H1 (cell line): Measurements from ENCODE around the gene IL26. TPM values are rescaled to one million over a fixed set of nuclear protein-coding genes. Genes with fewer than 3 reads are reported as not detected.

ENCODE experiments used
- CTCF ChIA-PET: fragments of 300-600 bp; sonication (Branson Sonifier 250); formaldehyde crosslinking; loops from one replicate; lab custom pipeline; 2021; ENCODE audit not compliant: partially characterized antibody; lab: Charles Lee
- POLR2A ChIA-PET: fragments of 300-600 bp; sonication (Branson Sonifier 250); formaldehyde crosslinking; loops from one replicate; lab custom pipeline; 2021; ENCODE audit warnings: inconsistent platforms; ENCODE audit not compliant: partially characterized antibody; lab: Charles Lee
- DNase-seq, 2 experiments: peaks; one replicate each; pipeline versions ENCODE4 v3.0.0 to v3.0.0-alpha.2; 2010 to 2022; ENCODE audit warnings: low spot score in 2 of 2, low read depth in 1 of 2, mixed read lengths in 1 of 2
- FAIRE-seq: peaks from 2 replicates; lab custom pipeline; 2011; peaks lifted over from hg19 to GRCh38; lab: Jason Lieb, UNC
- H2AFZ ChIP-seq: 2 replicates; pipeline ENCODE4 v1.8.1; 2012; ENCODE audit warnings: low read length, inconsistent platforms
- H2AK5ac ChIP-seq: 2 replicates; pipeline ENCODE4 v1.6.1; 2013; ENCODE audit warnings: low read depth, low read length
- H2BK120ac ChIP-seq: replicated peaks from 2 replicates; pipeline ENCODE3; 2013; ENCODE audit warnings: low read depth, low read length, inconsistent platforms
- H2BK12ac ChIP-seq: 2 replicates; pipeline ENCODE4 v1.6.1; 2013; ENCODE audit warnings: low read depth, low read length
- H2BK15ac ChIP-seq: 2 replicates; pipeline ENCODE4 v1.6.1; 2013; ENCODE audit warnings: low read length
- H2BK20ac ChIP-seq: 2 replicates; pipeline ENCODE4 v1.6.1; 2013; ENCODE audit warnings: low read length
- H2BK5ac ChIP-seq: 2 replicates; pipeline ENCODE4 v1.6.1; 2013; ENCODE audit warnings: low read depth, low read length
- H3K14ac ChIP-seq: 2 replicates; pipeline ENCODE4 v1.6.1; 2013; ENCODE audit warnings: inconsistent platforms; ENCODE audit not compliant: insufficient read length
- H3K18ac ChIP-seq: 2 replicates; pipeline ENCODE4 v1.6.1; 2013; ENCODE audit warnings: low read length; ENCODE audit errors: extremely low read depth
- H3K23ac ChIP-seq: 2 replicates; pipeline ENCODE4 v1.6.1; 2013; ENCODE audit warnings: inconsistent platforms; ENCODE audit not compliant: insufficient read length
- H3K23me2 ChIP-seq: 2 replicates; pipeline ENCODE4 v1.6.1; 2013; ENCODE audit warnings: low read depth, low read length
- H3K27ac ChIP-seq: 2 replicates; pipeline ENCODE4 v1.6.1; 2011; ENCODE audit warnings: low read depth, low read length, inconsistent platforms
- H3K27me3 ChIP-seq, 4 experiments: replicated peaks in 1 of 4; 1 replicate in 1 of 4; 2 replicates in 3 of 4; pipeline versions ENCODE4 v1.6.1 to v1.8.1; 2011 to 2013; ENCODE audit warnings: low read length in 3 of 4, mild to moderate bottlenecking in 3 of 4, inconsistent platforms in 2 of 4, mixed read lengths in 2 of 4, moderate library complexity in 1 of 4; ENCODE audit not compliant: control insufficient read depth in 3 of 4, insufficient read depth in 3 of 4; ENCODE audit errors: extremely low read depth in 1 of 4
- H3K36me3 ChIP-seq, 4 experiments: 2 replicates each; pipeline versions ENCODE4 v1.6.1 to v1.8.1; 2011 to 2013; ENCODE audit warnings: mild to moderate bottlenecking in 4 of 4, low read length in 3 of 4, moderate library complexity in 2 of 4, control low read depth in 1 of 4, inconsistent platforms in 1 of 4; ENCODE audit not compliant: insufficient read depth in 4 of 4, control insufficient read depth in 2 of 4
- H3K4ac ChIP-seq: replicated peaks from 2 replicates; pipeline ENCODE3; 2013; ENCODE audit warnings: low read length, low read depth, mixed read lengths, inconsistent platforms; ENCODE audit not compliant: insufficient read length
- H3K4me1 ChIP-seq, 4 experiments: replicated peaks in 1 of 4; 1 replicate in 1 of 4; 2 replicates in 3 of 4; pipeline versions ENCODE4 v1.6.1 to v1.8.1; 2011 to 2013; ENCODE audit warnings: low read length in 3 of 4, inconsistent platforms in 2 of 4, mixed read lengths in 1 of 4; ENCODE audit not compliant: insufficient read depth in 4 of 4, control insufficient read depth in 3 of 4
- H3K4me2 ChIP-seq, 2 experiments: 2 replicates each; pipeline versions ENCODE4 v1.6.1 to v1.8.1; 2011 to 2013; ENCODE audit warnings: low read depth in 2 of 2, low read length in 2 of 2, control low read depth in 1 of 2, inconsistent platforms in 1 of 2, mild to moderate bottlenecking in 1 of 2; ENCODE audit not compliant: insufficient read depth in 1 of 2
- H3K4me3 ChIP-seq, 4 experiments: fragments of 200-600, 300-600 bp in 1 of 4; sonication (generic), shearing (Covaris generic), sonication (Bioruptor Twin) in 1 of 4; 2 replicates each; pipeline versions ENCODE4 v1.5.1 to v1.8.1; 2011 to 2016; ENCODE audit warnings: low read length in 4 of 4, low read depth in 3 of 4, control low read depth in 2 of 4, inconsistent platforms in 2 of 4, mild to moderate bottlenecking in 2 of 4, mixed read lengths in 1 of 4, moderate library complexity in 1 of 4; ENCODE audit not compliant: insufficient read depth in 2 of 4; ENCODE audit errors: extremely low read depth in 1 of 4
- H3K56ac ChIP-seq: replicated peaks from 2 replicates; pipeline ENCODE3; 2013; ENCODE audit warnings: low read depth, mild to moderate bottlenecking, mixed read lengths, low read length, inconsistent platforms; ENCODE audit not compliant: insufficient read length
- H3K79me1 ChIP-seq: 2 replicates; pipeline ENCODE4 v1.6.1; 2013; ENCODE audit warnings: low read depth, low read length, control low read depth
- H3K79me2 ChIP-seq, 2 experiments: 2 replicates each; pipeline versions ENCODE4 v1.6.1 to v1.8.1; 2012 to 2013; ENCODE audit warnings: low read length in 2 of 2, mild to moderate bottlenecking in 2 of 2, inconsistent platforms in 1 of 2; ENCODE audit not compliant: insufficient read depth in 2 of 2, control insufficient read depth in 1 of 2
- H3K9ac ChIP-seq, 4 experiments: replicated peaks in 1 of 4; 1 replicate in 1 of 4; 2 replicates in 3 of 4; pipeline versions ENCODE4 v1.6.1 to v1.8.1; 2011 to 2013; ENCODE audit warnings: low read depth in 3 of 4, low read length in 3 of 4, control low read depth in 2 of 4, mild to moderate bottlenecking in 2 of 4, moderate library complexity in 2 of 4, inconsistent platforms in 1 of 4; ENCODE audit errors: extremely low read depth in 1 of 4
- H3K9me3 ChIP-seq, 2 experiments: 2 replicates each; pipeline versions ENCODE4 v1.6.1 to v1.8.1; 2012 to 2013; ENCODE audit warnings: mild to moderate bottlenecking in 2 of 2, moderate library complexity in 2 of 2, control low read depth in 1 of 2, inconsistent platforms in 1 of 2, low read depth in 1 of 2, low read length in 1 of 2, mixed read lengths in 1 of 2; ENCODE audit not compliant: insufficient read depth in 2 of 2
- H4K20me1 ChIP-seq, 2 experiments: replicated peaks in 1 of 2; 2 replicates each; pipeline versions ENCODE3 to v1.8.1; 2011 to 2013; ENCODE audit warnings: inconsistent platforms in 2 of 2, low read length in 2 of 2, mild to moderate bottlenecking in 1 of 2; ENCODE audit not compliant: insufficient read depth in 2 of 2, control insufficient read depth in 1 of 2
- H4K5ac ChIP-seq: 2 replicates; pipeline ENCODE4 v1.6.1; 2013; ENCODE audit warnings: low read length, low read depth, mixed read lengths, inconsistent platforms; ENCODE audit not compliant: insufficient read length
- H4K8ac ChIP-seq: 2 replicates; pipeline ENCODE4 v1.8.0; 2013; ENCODE audit warnings: mild to moderate bottlenecking, moderate library complexity, low read length, inconsistent platforms; ENCODE audit not compliant: insufficient read depth; ENCODE audit errors: extremely low read depth
- H4K91ac ChIP-seq: replicated peaks from 2 replicates; pipeline ENCODE3; 2013; ENCODE audit warnings: low read length, mixed read lengths, inconsistent platforms; ENCODE audit not compliant: insufficient read length
- CBX5 ChIP-seq: fragments of 300-800, 300-1000 bp; sonication (generic); IDR thresholded peaks from 2 replicates; pipeline ENCODE4 v1.7.1; 2016; ENCODE audit warnings: antibody characterized with exemption, low read length, low read depth
- WGBS, 2 experiments: shearing (Covaris generic) in 1 of 2; methylation state at CpG; one replicate each; pipeline versions ENCODE4 v1.1.6 to v1.1.7; 2013 to 2015; ENCODE audit warnings: low lambda C conversion rate in 2 of 2, mixed read lengths in 2 of 2, inconsistent platforms in 1 of 2, low coverage in 1 of 2, missing lambda C conversion rate in 1 of 2; ENCODE audit not compliant: insufficient replicate concordance in 2 of 2, insufficient coverage in 1 of 2, insufficient read length in 1 of 2; ENCODE audit errors: extremely low coverage in 1 of 2, missing lambda C conversion rate in 1 of 2; 5-methylcytosine and 5-hydroxymethylcytosine counted together
- polyA plus RNA-seq, 7 experiments: library from polyadenylated mRNA; depleted of rRNA in 3 of 7; stranded (reverse) in 5 of 7; unstranded in 2 of 7; fragments of >200 nt in 5 of 7; fragments of 200-250 nt in 2 of 7; gene quantifications; 1 replicate in 5 of 7; 2 replicates in 1 of 7; 4 replicates in 1 of 7; pipeline versions ENCODE4 v1.2.1 to v1.2.3, GENCODE V29; 2011 to 2013; ENCODE audit warnings: missing spikeins in 2 of 7, mixed read lengths in 2 of 7
- total RNA-seq: library from RNA; stranded (reverse); fragmentation: NEBNext Ultra II Directional; extraction: Animal tissue kit (Norgen Biotek cat#: 25700); gene quantifications from 2 replicates; pipeline ENCODE4 v1.2.1, GENCODE V29; 2021

IL26 gene
- total and polyA plus RNA-seq, 2 of the 8 experiments (the other 6 are each of a cell fraction or from before 2014, with no cell fraction given), result not detected

DNA sequence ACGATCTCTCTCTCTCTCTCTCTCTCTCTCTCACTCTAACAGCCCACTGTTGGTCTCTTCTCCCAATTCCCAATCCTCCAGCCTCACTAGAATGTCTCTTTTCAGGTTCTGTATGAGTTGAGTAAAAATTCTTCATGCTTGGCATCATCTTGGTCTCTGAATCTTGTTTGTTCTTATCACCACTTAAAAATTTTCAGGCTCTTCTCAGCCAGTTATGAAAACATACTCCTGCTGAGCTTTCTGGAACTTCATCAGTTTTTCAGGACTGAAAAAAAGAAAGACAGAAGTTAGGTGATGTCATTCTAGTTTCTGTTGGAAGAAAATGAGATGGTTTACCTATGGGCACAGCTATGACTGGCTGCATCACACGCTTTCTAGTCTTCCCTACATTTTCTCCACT, 39.2 kb upstream of the IL26 start:
- H3K9me3 ChIP-seq, result no peaks in the 10 kb centered on the region
- TF ChIP-seq CBX5, result no peak
- 85% methylated on average over 2 of the region's 2 CpGs; no CpG with 5 or more reads in 1 of the 2 experiments for WGBS, 2 experiments
- ChIA-PET CTCF (no interaction called here), POLR2A (no interaction called here)
- no peak overlapping the region for H4K8ac ChIP-seq
- no peak overlapping the region for H4K5ac ChIP-seq
- H3K14ac ChIP-seq, result no peak overlapping the region
- no peak overlapping the region for H2AK5ac ChIP-seq
- H3K4me3 ChIP-seq, result no peak overlapping the region
- no peak for FAIRE-seq
- no peaks in the 10 kb centered on the region for H3K27me3 ChIP-seq
- H3K36me3 ChIP-seq, result no peaks in the 10 kb centered on the region
- H3K23ac ChIP-seq, result no peak overlapping the region
- H3K4me1 ChIP-seq, result 0 out of 7 replicates have a peak, but pooled peaks cover 0 to 3% (median 0%) of the 10 kb centered on the region in 4 experiments
- H3K23me2 ChIP-seq, result no peaks in the 10 kb centered on the region
- no peaks in the 10 kb centered on the region for H3K79me1 ChIP-seq
- H4K91ac ChIP-seq, result no peak overlapping the region
- no peak for DNase-seq
- no peaks in the 10 kb centered on the region for H3K79me2 ChIP-seq
- no peak overlapping the region for H2BK12ac ChIP-seq
- no peak overlapping the region for H3K4me2 ChIP-seq
- H2AFZ ChIP-seq, result no peak overlapping the region
- no peak overlapping the region for H2BK20ac ChIP-seq
- no peak overlapping the region for H3K27ac ChIP-seq
- no peak overlapping the region for H3K9ac ChIP-seq
- H2BK15ac ChIP-seq, result no peak overlapping the region
- H4K20me1 ChIP-seq, result no peaks in the 10 kb centered on the region
- H3K18ac ChIP-seq, result no peak overlapping the region
- H2BK120ac ChIP-seq, result no peak overlapping the region
- no peak overlapping the region for H3K4ac ChIP-seq
- no peak overlapping the region for H3K56ac ChIP-seq
- H2BK5ac ChIP-seq, result no peak overlapping the region
